ENCODE data around the gene IFNA10.
"Not testable (repeated sequence)": the region's sequence is repeated elsewhere in the genome, so short reads cannot be mapped to it uniquely, and the experiment has no call there.

Gene IFNA10

GRCh38 chr9:21187487-21187886, 19.5 kb downstream of the IFNA10 start, which contains the start of gene IFNA4:
Gene IFNA4 (minus strand): TSS chr9:21187587. CDS start chr9:21187531, 56 bp downstream.
- DNase-seq = not testable (repeated sequence)

DNA sequence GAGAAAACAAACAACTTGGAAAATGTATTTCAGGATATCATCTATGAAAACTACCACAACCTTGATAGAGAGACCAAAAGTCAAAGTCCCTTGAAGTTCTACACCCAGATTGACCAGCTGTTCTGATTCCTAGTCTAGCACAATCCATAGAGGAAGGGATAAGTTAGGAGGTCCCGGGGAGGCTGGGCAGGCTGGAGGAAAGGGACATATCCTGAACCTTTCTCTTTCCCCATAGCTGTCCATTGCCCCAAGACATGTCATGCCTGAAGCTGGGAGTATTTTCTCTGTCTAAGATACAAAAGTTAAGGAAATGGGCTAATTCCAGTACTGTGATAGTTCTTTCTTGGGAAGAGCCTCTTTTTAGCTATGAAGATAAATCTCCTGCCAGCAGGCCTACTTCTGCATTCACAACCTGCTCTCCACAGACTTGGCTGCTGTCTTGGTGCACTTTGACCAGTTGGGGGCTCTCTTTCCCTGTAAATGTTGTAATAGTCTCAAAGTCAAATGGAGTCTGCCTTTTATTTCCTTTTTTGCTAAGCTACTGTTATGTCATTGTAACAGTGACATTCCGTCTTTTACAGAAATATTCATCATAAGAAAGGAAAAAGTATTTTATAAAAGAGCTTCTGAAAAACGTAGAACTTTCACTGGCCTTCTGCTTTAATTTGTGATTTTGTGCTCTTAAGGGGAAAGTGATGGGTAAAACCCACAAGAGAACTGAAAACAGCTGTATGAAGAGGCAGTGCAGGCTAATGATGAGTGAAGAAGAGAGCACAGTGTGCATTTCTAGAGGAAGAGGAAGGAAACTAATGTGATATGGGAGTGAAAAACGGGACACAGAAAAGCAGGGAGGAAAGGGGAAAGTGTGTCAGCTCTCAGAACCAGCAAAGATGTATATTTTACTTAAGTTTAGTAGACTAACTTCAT, 23.9 kb downstream of the IFNA10 start:
- not testable (repeated sequence) for DNase-seq

DNA sequence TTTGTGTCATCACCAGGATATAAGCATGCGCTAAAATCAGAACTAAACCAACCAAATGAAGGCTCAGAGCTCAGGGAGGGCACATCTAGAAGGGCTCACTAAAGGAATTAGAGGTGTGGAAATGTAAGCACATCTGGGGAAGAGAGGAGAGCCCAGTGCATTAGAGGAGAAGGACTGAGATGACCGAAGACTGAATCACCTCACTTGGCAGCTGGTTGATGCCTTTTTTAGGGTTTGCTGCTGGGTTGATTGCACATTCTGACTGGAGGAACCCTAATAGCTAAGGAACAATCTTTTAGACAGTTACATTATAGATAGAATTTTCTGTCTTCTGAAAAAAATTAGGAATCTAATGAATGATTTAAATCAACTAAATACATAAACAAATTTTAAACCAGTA, 32.3 kb downstream of the IFNA10 start:
- DNase-seq = no peak

GRCh38 chr9:21172156-21172555, 34.8 kb downstream of the IFNA10 start:
- no peak for DNase-seq

DNA sequence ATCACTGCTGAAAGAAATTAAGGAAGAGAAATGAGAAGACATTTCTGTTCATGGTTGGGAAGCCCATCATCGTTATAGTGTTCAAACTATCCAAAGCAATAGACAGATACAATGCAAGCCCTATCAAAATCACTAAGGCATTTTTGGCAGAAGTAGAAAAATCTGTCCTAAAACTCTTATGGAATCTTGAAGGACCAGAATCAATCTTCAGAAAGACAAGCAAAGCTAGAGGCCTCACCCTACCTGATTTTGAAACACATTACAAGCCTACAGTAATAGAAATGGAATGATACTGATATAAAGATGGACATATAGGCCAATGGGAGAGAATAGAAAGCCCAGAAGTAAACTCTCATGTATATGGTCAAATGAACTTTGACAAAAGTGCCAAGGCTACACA, 35.6 kb downstream of the IFNA10 start:
- no peak for DNase-seq

- DNase-seq = not testable (repeated sequence)
Observed at GRCh38 chr9:21166560-21166959, 40.4 kb downstream of the IFNA10 start, which contains the start of gene IFNA21. Gene IFNA21 (minus strand): TSS chr9:21166660. CDS start chr9:21166612, 48 bp downstream.

DNA sequence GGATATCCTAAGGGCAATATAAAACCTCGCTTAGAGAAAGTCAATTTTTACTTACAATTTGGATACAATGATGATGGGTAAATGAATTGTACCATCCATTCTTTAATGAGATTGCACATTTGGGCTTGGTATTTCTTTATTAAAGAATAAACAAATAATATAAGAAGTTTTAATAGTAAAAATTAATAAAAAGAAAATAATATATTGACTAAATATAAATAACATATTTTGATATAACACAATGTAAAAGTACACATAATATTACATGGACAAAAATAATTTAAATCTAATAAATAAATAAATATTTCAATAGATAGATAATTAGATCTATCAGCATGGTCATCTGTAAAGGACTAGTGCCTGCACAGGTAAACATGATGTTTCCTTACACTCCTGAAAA, 41.4 kb downstream of the IFNA10 start:
- no peak for DNase-seq

- no peak for DNase-seq
Observed at GRCh38 chr9:21160178-21160577, 46.8 kb downstream of the IFNA10 start.

Measured in cortex of kidney (tissue), 1 donor.